GM19455 (cell line): ENCODE results near the gene ICE2.
"Not testable (repeated sequence)": the region's sequence is repeated elsewhere in the genome, so short reads cannot be mapped to it uniquely, and the experiment has no call there.

Source experiments
- ATAC-seq: cut with Tn5 transposase; IDR thresholded peaks from one replicate; pipeline ENCODE4 v1.9.1; 2021; ENCODE audit not compliant: unreplicated experiment

Gene ICE2

GRCh38 chr15:60412807-60413206, 66.1 kb downstream of the ICE2 start:
- not testable (repeated sequence) for ATAC-seq

DNA sequence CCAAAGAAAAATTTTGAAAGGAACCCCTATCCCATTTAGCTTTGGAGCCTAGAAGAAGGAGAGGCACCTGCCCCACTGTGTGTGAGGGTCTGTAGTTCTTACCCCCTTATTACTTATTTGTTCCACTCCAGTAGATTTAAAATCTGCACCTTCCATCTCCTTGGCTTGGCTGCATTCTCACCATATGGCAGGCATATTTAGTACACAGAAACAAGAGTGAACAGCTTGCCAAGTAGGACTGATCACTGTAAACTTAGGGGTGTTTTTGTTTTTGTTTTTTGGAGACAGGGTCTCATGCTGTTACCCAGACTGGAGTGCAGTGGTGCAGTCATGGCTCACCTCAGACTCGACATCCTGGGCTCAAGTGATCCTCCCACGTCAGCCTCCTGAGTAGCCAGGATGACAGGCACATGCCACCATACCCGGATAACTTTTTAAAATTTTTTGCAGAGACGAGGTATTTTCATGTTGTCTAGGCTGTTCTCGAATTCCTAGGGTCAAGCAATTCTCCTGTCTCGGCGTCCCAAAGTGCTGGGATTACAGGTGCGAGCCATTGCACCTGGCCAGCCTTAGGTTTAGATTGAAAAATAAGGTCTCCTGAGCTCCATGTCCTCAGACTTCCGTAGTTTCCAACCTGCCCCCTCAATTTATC, 67.0 kb downstream of the ICE2 start:
- ATAC-seq, result no peak

GRCh38 chr15:60410350-60410749, 68.6 kb downstream of the ICE2 start:
- ATAC-seq, result not testable (repeated sequence)

DNA sequence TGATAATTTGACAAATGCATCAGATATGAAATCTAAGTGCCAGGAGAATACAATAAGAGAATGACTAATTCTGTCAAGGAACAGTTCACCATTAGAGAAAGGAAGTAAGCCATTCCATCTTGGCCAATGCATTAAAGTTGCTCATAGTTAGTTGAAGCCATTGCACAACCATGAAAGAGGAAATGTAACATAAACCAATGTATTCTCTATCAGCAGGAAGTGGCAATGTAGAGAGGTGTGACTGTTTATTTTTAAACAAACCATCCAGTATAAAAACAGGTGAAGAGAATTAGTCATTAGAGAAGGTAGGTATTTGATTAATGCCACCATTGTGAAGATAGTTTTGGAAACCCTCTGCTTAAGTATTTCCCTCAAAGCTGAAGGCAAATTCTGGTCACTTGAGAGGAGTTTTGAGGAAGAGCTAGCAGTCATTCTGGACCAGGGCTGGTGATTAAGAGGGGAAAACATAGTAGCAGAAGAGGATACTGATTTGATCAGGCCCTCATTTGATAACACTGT, 70.4 kb downstream of the ICE2 start:
- no peak for ATAC-seq

DNA sequence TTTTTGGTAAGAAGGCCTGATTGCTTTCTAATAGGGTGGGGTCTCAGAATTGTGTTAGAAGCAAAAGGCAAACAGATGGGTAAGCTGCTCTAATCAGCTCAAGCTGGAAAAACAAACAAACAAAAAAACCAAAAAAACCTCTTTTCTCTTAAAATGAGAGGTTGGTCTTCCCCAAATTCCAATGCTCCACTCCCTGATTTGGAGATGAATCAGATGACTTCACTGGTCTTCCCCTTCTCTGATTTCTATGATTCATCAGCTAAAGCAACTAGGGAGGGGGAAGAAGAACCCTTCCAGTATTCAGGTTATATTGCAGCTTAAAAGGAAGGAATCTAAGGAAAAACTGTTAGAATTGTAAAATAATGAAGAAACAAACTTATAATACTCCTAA, 71.5 kb downstream of the ICE2 start:
- ATAC-seq, result no peak

GRCh38 chr15:60406513-60407414, 72.2 kb downstream of the ICE2 start:
- no peak for ATAC-seq

- no peak for ATAC-seq
Observed at GRCh38 chr15:60405399-60405798, 73.5 kb downstream of the ICE2 start.

DNA sequence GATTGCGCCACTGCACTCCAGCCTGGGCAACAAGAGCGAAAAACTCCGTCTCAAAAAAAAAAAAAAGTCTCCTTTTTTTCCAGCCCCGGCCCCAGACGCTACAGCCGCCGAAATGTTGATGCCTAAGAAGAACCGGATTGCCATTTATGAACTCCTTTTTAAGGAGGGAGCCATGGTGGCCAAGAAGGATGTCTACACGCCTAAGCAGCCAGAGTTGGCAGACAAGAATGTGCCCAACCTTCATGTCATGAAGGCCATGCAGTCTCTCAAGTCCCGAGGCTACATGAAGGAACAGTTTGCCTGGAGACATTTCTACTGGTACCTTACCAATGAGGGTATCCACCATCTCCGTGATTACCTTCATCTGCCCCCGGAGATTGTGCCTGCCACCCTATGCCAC, 74.6 kb downstream of the ICE2 start:
- not testable (repeated sequence) for ATAC-seq

DNA sequence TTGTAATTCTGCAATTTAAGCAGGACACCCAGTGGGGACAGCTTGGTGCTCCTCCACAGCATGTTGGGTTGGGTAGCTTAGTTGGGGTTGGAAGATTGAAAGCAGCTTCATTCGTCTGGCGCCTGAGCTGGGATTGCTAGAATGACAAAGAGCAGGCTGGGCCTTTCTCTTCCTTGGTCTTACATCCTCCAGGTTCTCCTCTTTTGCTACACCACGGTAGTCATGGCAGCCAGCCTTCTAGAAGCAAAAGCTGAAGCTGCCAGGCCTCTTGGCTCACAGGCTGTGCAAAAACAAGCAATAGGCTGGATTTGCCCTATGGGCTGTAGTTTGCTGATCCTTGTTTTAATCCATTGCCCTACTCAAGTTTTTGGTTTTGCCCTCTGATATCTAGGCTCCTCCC, 78.0 kb downstream of the ICE2 start:
- no peak for ATAC-seq

GRCh38 chr15:60399931-60400330, 79.0 kb downstream of the ICE2 start:
- no peak for ATAC-seq

DNA sequence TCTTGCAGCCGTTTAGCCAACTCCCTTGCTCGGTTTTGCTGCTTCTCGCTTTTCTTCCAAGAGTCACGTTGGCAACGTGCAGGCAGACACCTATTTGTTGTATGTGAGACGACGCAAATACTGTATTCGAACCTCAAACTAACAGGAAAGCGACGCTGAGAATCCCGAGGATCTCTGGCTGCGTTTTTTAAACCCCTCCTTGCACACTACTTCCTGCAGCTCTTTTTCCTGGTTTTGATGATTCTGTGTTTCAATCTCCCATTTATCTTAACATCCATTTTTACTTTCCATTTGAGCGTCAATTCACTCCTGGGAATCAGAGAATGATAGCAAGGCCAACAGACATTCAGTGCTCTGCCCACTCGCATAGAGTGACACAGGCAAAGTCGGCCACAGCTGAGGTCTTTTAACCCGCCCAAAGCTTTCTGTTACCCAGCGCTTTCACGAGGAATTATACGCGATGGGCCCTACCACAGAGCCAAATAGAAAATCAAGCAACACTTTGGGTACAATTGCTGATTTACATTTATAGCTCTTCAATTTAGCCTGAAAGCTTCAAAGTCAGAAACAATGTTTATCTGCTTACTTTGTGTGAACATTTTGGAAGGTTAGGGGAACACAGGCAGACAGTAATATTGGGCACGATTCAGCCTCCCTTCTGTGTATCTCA, 79.6 kb downstream of the ICE2 start:
- ATAC-seq, result no peak

DNA sequence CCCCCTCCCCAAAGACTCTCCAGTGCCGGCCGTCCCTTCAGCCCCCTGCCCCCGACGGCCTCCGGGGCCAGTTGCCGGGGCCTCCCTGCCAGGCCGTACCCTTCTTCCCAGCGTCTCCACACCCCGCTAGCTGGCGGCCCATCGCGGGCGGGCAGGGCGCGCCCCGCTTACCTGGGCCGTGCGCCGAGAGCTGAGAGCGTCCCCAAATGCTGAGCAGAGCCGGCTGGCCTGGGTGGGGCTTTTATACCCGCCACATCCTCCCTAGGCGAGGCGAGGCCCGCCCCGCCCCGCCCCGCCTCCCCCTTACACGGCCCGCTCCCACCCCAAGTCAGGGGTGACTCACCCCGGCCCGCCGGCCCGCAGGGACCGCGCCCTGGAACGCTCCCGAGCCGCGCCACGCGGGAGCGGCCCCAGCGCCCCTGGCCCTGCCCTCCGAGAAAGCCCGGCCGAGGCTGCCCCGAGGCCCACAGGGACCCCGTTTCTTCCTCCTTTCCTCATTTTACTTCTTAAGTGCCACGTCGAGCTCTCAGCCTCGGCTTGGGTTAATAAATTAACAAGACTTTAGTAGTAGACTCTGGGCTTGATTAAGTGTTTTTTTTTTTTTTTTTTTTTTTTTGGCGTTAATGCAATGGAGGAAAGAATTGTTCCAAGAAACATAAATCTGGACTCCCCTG, 81.0 kb downstream of the ICE2 start, which contains the start of gene ANXA2:
Gene ANXA2, minus strand, starts transcription at position 215 of the 674 bp plus-strand sequence. CDS start 11,911 bp downstream, outside the sequence.
- peak; percentile 68 for ATAC-seq

DNA sequence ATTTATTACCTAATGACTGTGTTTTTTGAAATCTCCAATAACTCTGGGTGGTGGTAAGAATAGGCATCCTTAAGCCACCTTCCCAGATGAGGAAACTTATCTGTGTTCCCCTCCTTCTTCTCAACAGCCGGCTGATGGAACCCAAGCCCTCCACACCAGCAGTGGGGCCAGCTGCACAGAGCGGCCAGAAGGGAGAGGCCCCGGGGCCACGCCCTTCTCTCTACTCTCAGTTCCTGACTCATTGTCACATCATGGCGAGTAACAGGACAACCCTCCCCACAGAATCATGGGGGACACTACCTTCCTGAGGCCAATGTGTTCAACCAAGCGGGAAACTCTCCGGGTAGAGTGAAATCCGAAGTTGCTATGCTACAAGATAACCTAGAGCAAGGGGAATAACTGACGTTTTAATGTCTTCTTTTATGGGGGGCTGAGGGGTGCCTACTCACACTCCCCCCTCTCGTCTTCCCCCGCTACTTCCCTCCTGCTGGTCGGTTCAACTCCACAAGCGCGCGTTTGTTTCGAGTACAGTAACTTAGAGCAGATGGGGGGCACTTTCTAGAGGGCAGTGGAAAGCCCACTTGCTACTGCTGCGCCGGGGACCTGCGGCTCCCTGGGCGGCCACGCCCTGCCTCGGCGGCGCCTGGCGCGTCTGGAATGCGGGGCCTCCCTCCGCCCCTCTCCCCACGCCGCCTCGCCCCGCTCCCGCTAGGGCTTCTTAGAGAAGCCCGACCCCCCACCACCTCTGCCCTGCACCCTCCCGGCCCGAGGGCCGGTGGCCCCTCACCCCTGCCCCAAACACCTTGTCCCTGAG, 81.8 kb downstream of the ICE2 start:
- peak; percentile 73 for ATAC-seq

GRCh38 chr15:60396560-60396957, 82.4 kb downstream of the ICE2 start:
- no peak for ATAC-seq

- ATAC-seq, result no peak
Observed at GRCh38 chr15:60396100-60396499, 82.8 kb downstream of the ICE2 start.

- ATAC-seq, result no peak
Observed at GRCh38 chr15:60395276-60396011, 83.5 kb downstream of the ICE2 start.

DNA sequence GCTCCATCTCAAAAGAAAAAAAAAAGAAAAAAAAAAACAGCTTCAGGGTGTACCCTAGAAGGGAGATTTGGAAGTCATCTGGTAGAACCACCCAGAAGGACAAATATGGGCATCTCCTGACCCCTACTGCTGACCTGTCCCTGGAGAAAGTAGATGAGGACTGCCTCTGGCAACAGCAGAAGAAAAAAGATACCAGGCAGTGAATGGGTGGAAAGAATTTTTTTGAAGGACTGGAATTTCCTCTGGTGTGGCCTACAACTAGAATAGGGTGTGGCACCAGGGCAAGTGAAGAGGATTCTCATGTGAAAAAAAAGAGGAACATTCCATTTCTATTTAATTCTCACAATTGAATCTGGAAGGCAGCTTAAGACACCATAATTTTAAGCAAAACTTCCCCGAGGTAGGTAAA, 84.2 kb downstream of the ICE2 start:
- ATAC-seq, result no peak

DNA sequence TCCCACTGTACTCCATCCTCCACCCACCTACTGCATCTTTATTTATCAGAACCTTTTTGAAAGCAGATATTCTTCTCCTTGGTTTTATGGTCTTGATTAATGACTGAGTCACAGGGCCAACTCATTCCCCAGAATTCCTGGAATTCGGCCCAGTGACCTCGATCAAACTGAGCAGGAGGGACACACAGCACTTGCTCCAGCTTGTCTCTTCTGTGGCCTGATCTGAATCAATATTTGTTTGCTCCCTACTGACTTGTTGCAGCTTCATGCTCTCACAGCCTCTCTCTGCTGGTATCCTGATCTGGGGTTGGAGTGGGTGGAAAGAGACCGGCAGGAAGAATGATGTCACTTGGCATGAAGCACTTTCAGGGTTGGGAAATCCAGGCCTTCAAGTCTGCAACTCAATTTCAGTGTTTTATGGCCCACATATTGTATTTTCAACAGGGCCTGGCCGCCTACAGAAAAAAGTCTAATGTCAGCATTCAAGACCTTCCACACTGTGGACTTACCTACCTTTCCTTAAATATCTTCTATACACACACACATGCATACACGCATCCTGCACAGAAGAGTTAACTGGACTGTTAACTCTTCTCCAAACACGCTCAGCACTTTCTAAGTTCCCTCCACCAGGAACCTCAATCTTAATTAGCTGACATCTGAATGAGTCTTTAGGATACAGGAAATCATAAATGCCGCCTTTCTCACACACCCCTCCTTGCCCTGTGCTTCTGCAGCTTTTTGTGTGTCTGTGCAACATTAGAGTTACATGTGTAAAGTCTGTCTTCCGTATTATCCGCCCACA, 85.8 kb downstream of the ICE2 start:
- no peak for ATAC-seq

DNA sequence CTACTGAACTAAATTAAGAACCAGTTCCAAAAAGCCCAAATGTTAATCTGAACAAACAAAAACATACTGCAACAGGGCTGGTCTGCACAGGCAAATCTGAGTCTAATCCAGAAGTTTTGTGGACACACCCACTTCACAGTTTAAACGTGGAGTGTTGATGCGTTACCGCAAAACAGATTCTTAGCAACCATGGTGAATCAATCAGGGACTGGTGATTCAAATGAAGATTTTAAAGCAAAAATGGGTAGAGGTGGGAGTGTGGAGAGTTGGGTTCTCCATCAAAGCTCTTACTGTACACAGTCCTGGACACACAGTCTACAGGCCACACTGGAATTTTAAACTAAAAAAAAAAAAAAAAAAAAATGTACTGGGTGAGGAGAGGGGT, 86.3 kb downstream of the ICE2 start:
- no peak for ATAC-seq
